GM12872 (cell line): ENCODE measurements around the gene HBG2.

ENCODE experiments used
- CTCF ChIP-seq: IDR thresholded peaks from 3 replicates; pipeline ENCODE4 v1.5.1; 2011; ENCODE audit warnings: low read depth, mild to moderate bottlenecking, low read length, moderate library complexity; ENCODE audit not compliant: insufficient read depth

The HBG2 gene

GRCh38 chr11:5245155-5245554 lies 9.4 kb downstream of the HBG2 start:
- no peak for TF ChIP-seq CTCF

- TF ChIP-seq CTCF, result no peak
These were observed 10.8 kb downstream of the HBG2 start for GRCh38 chr11:5243816-5244180.

GRCh38 chr11:5242933-5243815 lies 11.4 kb downstream of the HBG2 start:
- no peak for TF ChIP-seq CTCF

- TF ChIP-seq CTCF, result no peak
These were observed 12.4 kb downstream of the HBG2 start for GRCh38 chr11:5242208-5242607.

GRCh38 chr11:5241458-5241857 lies 13.1 kb downstream of the HBG2 start:
- TF ChIP-seq CTCF, result no peak

GRCh38 chr11:5240458-5240857 lies 14.1 kb downstream of the HBG2 start:
- no peak for TF ChIP-seq CTCF

GRCh38 chr11:5240056-5240455 lies 14.5 kb downstream of the HBG2 start:
- TF ChIP-seq CTCF, result no peak
